ENCODE data around the gene SLF2. TPM values are rescaled to one million over a fixed set of nuclear protein-coding genes. Genes with fewer than 3 reads are reported as not detected.

The SLF2 gene
- total and polyA plus RNA-seq, 2 of the 13 experiments (the other 11 are each of a cell fraction or from before 2014, with no cell fraction given), result 12.2 to 48.1 TPM

DNA sequence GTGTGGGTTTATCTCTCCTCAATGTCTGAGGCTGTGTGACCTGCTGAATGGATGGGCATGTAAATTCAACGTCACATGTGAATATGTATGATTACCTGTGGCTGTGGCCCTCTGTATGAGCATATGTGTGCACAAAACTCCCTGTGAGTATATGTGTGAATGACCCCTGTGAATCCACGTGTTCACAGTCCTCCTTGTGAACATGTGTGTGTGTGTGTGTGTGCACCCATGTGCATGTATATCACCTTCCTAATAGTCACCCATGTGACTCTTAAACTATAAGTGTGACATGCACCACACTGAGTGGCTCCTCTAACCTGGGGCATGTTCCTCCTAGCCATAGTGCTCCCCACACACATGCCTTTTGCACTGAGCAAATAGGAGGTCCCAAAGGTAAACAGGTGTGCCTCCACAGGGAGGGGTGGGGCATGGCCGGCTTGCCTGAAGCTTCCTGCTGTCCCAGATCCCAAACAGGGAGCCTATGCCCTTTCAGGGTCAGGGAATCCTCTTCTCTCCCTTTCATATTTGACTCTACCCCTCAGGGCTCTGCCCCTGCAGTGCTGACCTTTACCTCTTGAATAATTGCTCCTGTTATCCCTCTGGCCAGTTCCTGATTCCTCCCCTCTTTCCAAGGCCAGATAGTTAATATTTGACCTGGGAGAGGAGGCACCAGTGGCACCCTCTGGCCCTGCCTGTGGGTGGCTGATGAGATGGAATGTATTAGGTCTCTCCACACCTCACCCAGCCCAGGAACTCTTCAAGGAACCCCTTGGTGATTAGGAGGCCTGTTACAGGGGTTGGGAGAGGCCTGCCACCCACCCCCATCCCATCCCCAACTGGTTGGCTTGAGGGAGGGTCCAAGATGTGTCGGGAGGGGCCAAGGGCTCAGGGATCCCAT, 58.4 kb downstream of the SLF2 start (continued):
- TF ChIP-seq ZNF552 (CRISPR knock-in tag; IDR thresholded peaks at IDR 0.05; ENCODE audit: borderline replicate concordance) (no peak), RFXANK (CRISPR knock-in tag; IDR thresholded peaks at IDR 0.05) (no peak), NONO (IDR thresholded peaks at IDR 0.05) (no peak), NONO (CRISPR knock-in tag; conservative IDR thresholded peaks at IDR 0.05) (peak; percentile 82), ZNF256 (CRISPR knock-in tag; conservative IDR thresholded peaks at IDR 0.05) (no peak), MED13 (CRISPR knock-in tag; IDR thresholded peaks at IDR 0.05) (peak; percentile 83; the same call in 1 of the 2 replicates), SOX13 (IDR thresholded peaks at IDR 0.05) (no peak), SOX13 (CRISPR knock-in tag; conservative IDR thresholded peaks at IDR 0.05 in 1 of 2, IDR thresholded peaks at IDR 0.05 in 1 of 2) (peak in 1 of 2 experiments; percentile 92; a peak in 2 of 4 replicates), GPN1 (CRISPR knock-in tag; IDR thresholded peaks at IDR 0.05; ENCODE audit: borderline replicate concordance) (no peak), STAG1 (CRISPR knock-in tag; IDR thresholded peaks at IDR 0.05) (no peak), POLR2A (IDR thresholded peaks at IDR 0.05; ENCODE audit: insufficient read depth in 1 of 2, low read depth in 2 of 2, low read length in 2 of 2) (peak in 1 of 2 experiments; percentile 49; a peak in 3 of 4 replicates), ZNF749 (CRISPR knock-in tag; IDR thresholded peaks at IDR 0.05; ENCODE audit: borderline replicate concordance) (no peak)
- TF ChIP-seq, protein P1, sequence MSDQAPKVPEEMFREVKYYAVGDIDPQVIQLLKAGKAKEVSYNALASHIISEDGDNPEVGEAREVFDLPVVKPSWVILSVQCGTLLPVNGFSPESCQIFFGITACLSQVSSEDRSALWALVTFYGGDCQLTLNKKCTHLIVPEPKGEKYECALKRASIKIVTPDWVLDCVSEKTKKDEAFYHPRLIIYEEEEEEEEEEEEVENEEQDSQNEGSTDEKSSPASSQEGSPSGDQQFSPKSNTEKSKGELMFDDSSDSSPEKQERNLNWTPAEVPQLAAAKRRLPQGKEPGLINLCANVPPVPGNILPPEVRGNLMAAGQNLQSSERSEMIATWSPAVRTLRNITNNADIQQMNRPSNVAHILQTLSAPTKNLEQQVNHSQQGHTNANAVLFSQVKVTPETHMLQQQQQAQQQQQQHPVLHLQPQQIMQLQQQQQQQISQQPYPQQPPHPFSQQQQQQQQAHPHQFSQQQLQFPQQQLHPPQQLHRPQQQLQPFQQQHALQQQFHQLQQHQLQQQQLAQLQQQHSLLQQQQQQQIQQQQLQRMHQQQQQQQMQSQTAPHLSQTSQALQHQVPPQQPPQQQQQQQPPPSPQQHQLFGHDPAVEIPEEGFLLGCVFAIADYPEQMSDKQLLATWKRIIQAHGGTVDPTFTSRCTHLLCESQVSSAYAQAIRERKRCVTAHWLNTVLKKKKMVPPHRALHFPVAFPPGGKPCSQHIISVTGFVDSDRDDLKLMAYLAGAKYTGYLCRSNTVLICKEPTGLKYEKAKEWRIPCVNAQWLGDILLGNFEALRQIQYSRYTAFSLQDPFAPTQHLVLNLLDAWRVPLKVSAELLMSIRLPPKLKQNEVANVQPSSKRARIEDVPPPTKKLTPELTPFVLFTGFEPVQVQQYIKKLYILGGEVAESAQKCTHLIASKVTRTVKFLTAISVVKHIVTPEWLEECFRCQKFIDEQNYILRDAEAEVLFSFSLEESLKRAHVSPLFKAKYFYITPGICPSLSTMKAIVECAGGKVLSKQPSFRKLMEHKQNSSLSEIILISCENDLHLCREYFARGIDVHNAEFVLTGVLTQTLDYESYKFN (CRISPR knock-in tag; conservative IDR thresholded peaks at IDR 0.05), result peak; percentile 99
- TF ChIP-seq, protein P2, sequence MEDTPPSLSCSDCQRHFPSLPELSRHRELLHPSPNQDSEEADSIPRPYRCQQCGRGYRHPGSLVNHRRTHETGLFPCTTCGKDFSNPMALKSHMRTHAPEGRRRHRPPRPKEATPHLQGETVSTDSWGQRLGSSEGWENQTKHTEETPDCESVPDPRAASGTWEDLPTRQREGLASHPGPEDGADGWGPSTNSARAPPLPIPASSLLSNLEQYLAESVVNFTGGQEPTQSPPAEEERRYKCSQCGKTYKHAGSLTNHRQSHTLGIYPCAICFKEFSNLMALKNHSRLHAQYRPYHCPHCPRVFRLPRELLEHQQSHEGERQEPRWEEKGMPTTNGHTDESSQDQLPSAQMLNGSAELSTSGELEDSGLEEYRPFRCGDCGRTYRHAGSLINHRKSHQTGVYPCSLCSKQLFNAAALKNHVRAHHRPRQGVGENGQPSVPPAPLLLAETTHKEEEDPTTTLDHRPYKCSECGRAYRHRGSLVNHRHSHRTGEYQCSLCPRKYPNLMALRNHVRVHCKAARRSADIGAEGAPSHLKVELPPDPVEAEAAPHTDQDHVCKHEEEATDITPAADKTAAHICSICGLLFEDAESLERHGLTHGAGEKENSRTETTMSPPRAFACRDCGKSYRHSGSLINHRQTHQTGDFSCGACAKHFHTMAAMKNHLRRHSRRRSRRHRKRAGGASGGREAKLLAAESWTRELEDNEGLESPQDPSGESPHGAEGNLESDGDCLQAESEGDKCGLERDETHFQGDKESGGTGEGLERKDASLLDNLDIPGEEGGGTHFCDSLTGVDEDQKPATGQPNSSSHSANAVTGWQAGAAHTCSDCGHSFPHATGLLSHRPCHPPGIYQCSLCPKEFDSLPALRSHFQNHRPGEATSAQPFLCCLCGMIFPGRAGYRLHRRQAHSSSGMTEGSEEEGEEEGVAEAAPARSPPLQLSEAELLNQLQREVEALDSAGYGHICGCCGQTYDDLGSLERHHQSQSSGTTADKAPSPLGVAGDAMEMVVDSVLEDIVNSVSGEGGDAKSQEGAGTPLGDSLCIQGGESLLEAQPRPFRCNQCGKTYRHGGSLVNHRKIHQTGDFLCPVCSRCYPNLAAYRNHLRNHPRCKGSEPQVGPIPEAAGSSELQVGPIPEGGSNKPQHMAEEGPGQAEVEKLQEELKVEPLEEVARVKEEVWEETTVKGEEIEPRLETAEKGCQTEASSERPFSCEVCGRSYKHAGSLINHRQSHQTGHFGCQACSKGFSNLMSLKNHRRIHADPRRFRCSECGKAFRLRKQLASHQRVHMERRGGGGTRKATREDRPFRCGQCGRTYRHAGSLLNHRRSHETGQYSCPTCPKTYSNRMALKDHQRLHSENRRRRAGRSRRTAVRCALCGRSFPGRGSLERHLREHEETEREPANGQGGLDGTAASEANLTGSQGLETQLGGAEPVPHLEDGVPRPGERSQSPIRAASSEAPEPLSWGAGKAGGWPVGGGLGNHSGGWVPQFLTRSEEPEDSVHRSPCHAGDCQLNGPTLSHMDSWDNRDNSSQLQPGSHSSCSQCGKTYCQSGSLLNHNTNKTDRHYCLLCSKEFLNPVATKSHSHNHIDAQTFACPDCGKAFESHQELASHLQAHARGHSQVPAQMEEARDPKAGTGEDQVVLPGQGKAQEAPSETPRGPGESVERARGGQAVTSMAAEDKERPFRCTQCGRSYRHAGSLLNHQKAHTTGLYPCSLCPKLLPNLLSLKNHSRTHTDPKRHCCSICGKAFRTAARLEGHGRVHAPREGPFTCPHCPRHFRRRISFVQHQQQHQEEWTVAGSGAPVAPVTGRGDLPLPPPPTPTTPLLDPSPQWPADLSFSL (CRISPR knock-in tag; IDR thresholded peaks at IDR 0.05), result peak; percentile 43; the same call in 1 of the 2 replicates
- TF ChIP-seq, protein P3, sequence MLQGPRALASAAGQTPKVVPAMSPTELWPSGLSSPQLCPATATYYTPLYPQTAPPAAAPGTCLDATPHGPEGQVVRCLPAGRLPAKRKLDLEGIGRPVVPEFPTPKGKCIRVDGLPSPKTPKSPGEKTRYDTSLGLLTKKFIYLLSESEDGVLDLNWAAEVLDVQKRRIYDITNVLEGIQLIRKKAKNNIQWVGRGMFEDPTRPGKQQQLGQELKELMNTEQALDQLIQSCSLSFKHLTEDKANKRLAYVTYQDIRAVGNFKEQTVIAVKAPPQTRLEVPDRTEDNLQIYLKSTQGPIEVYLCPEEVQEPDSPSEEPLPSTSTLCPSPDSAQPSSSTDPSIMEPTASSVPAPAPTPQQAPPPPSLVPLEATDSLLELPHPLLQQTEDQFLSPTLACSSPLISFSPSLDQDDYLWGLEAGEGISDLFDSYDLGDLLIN (CRISPR knock-in tag; IDR thresholded peaks at IDR 0.05; ENCODE audit: borderline replicate concordance), result no peak
- TF ChIP-seq, protein P4, sequence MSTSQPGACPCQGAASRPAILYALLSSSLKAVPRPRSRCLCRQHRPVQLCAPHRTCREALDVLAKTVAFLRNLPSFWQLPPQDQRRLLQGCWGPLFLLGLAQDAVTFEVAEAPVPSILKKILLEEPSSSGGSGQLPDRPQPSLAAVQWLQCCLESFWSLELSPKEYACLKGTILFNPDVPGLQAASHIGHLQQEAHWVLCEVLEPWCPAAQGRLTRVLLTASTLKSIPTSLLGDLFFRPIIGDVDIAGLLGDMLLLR (CRISPR knock-in tag; IDR thresholded peaks at IDR 0.05), result no peak

All from HepG2 (cell line).